Stimulated activated naive CD8-positive, alpha-beta T cell treated with anti-CD3 and anti-CD28 coated beads, Interleukin-15, Interleukin-2, amounts not matched to agents 100 U/mL and 50 U/mL, for 24 hours (primary cell): ENCODE data around the gene KNSTRN.

ENCODE experiments used
- ATAC-seq: fragments of 150-1000 bp; cut with Tn5 transposase; one replicate; pipeline ENCODE4 v1.10.0; 2021
- DNase-seq: peaks from one replicate; pipeline ENCODE4 v3.0.0; 2021

Gene KNSTRN

GRCh38 chr15:40397688-40398412 is 15.3 kb downstream of the KNSTRN start:
- DNase-seq, result no peak
- ATAC-seq, result no peak

DNA sequence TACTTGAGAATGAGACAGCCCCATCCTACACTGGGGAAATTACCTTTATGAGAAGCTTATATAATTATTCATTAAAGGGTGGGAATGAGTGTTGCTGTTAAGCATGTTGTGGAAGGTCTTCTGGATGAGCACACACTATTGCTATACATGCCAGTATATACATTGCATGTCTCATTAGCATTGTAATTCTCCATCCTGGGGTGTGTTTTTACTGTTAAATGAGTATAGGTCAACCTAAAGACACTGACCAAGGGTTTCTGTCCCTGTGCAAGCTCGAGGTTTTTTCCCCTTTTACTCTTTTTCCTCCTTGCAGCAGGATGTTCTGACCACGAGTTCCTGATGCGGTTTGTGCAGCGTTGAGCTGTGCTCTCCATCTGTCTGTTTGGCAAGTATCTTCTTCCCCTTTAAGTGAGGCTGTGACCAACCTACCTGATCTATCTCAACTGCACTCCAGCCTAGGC is 15.9 kb downstream of the KNSTRN start:
- peak; percentile 27 for DNase-seq
- ATAC-seq, result peak; percentile 94

DNA sequence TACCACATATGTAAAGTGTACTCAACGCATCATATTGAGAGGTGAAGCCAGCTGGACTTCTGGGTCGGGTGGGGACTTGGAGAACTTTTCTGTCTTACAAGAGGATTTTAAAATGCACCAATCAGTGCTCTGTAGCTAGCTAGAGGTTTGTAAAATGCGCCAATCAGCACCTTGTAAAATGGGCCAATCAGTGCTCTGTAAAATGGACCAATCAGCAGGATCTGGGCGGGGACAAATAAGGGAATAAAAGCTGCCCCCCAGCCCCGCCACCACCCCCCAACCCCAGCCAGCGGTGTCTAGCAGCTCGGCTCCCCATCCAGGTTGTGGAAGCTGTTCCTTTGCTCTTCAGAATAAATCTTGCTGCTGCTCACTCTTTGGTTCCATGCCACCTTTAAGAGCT is 16.8 kb downstream of the KNSTRN start:
- no peak for DNase-seq
- ATAC-seq, result no peak

- ATAC-seq (peak; percentile 99), DNase-seq (peak; percentile 94)
These were observed 23.2 kb downstream of the KNSTRN start, which contains the start of gene IVD for GRCh38 chr15:40405501-40406381. TSS of gene IVD (plus strand) at chr15:40405795. CDS start at chr15:40405828, 33 bp downstream.

DNA sequence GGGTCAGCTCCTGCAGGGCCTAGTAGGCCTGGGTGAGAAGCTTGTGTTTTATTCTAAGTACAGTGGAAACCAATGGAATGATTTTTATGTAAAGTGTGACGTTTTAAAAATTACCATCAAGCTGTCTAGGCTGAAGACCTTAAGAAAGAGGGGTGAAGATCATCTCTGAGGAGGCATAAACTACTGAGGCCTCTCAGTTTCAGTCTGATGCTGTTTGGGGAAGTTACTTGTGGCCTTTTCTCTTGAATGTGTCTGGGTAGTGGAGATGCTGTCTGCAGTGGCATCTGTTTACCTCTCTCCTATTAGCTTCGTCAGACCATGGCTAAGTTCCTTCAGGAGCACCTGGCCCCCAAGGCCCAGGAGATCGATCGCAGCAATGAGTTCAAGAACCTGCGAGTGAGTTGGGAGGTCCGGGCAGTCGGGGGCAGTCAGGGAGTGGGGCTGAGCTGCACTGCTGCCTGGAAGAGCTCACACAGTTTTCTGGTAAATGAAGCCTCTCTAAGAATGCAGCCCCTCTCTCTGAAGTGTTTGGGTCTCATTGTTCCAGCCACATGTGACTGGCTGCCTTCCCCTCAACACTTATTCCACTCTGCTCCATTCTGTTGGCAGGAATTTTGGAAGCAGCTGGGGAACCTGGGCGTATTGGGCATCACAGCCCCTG is 24.9 kb downstream of the KNSTRN start:
- ATAC-seq, result no peak
- DNase-seq, result no peak

DNA sequence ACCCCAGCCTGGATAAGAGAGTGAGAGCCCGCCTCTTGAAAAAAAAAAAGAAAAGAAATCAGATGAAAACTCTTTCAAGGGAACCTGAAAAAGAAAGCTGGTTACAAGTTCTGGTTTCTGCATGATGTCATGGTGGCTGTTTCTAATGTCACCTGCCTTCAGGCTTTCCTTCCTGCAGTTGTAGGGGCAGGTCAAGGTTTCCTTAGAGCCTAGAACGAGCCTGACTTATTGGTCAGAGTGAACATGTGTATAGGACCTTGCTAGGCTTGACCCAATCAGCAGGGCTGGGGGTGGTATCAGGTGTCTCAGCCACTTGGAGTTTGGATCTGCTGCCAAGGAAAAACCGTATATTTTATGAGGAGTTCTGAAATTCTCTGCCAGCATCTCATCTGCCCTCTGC is 26.8 kb downstream of the KNSTRN start:
- ATAC-seq (no peak), DNase-seq (no peak)

- DNase-seq (no peak), ATAC-seq (no peak)
These were observed 28.0 kb downstream of the KNSTRN start for GRCh38 chr15:40410476-40410875.

DNA sequence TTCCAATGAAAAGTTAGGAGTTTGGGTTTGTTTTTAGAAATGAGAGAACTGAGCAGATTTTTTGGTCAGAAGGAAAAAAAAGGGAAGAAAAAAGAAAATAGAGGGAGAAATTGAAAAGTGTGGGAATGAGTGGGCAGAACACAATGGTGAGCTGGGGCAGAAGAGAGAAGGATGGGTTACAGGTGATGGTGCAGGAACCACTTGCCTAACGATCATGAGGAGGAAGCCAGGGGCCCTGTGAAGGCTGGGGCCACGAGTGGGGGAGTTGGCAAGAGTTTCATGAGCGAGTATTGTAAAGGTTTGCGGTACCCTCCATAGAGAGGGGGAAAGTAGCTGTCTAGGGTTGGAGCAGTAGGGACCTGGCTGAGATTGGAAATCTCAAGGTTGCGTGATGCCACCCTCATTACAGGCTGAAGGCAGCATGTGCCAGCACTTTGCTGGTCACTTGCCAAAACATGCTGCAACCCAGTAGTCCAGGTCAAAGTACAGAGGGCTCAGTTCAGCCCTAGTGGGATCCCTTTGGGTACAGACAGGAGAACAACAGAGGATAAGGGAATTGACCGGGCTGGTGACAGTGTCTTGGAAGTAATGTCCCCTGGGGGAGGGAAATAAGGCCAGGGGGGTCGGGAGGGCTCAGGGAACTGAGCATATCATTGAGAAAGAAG is 29.7 kb downstream of the KNSTRN start:
- ATAC-seq (no peak), DNase-seq (no peak)

GRCh38 chr15:40413036-40413435 is 30.5 kb downstream of the KNSTRN start:
- ATAC-seq (no peak), DNase-seq (no peak)

- no peak for DNase-seq
- ATAC-seq, result no peak
These were observed 32.3 kb downstream of the KNSTRN start for GRCh38 chr15:40414816-40415215.

DNA sequence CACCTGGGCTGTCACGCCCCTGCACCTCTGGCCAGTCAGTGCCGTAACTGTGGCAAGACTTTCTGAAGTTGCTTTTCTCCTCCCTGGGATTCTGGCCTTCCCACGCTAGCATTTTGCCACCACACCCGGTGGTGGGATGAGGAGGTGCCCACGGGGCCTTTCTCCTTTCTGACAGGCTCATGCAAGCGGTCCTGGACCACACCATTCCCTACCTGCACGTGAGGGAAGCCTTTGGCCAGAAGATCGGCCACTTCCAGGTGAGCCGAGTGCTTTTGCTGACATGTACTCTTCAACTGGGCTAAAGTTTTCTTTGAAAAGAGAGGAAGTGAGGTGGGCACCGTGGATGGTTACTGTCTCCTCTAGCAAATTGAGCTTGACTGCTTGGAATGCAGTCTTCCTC is 32.7 kb downstream of the KNSTRN start:
- DNase-seq (no peak), ATAC-seq (no peak)

- DNase-seq (no peak), ATAC-seq (no peak)
These were observed 33.5 kb downstream of the KNSTRN start for GRCh38 chr15:40416056-40416455.

DNA sequence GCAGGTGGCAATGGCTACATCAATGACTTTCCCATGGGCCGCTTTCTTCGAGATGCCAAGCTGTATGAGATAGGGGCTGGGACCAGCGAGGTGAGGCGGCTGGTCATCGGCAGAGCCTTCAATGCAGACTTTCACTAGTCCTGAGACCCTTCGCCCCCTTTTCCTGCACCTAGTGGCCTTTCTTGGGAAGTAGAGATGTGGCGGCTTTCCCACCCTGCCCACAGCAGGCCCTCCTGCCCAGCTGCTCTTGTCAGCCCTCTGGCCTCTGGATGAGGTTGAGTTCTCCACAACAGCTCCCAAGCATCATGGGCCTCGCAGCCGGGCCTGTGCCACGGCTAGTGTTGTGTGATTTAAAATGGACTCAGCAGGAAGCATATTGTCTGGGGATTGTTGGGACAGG is 35.6 kb downstream of the KNSTRN start:
- DNase-seq (no peak), ATAC-seq (no peak)

DNA sequence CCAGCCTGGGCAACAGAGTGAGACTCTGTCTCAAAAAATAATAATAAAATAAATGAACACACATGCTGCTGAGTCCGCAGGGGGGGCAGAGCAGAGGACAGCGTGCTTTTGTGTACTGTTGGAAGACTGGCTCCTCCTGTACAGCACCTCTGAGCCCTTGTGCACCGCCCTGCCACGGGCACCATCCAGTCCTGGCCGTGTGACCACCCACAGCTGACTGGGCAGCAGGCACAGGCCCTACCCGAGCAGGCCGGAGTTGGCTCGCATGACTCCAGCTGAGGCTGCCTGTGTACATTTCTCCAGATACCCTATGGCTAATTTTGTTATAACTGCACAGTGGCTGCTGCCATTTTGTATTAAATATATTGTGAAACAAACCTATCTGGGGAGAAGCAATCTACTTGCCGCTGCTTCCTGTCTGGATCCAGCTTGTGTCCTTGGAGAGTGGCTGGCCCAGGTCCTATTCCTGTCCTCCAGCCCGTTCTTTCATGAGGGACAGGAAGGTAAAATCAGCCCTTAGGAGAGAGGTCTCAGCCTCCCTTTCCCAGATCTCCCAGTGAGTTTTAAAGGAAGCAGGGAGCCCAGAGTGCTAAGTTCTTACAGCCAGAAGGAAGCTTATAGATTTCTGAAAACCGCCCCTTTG is 37.7 kb downstream of the KNSTRN start:
- no peak for ATAC-seq
- no peak for DNase-seq

GRCh38 chr15:40420793-40421192 is 38.3 kb downstream of the KNSTRN start:
- DNase-seq (no peak), ATAC-seq (no peak)

DNA sequence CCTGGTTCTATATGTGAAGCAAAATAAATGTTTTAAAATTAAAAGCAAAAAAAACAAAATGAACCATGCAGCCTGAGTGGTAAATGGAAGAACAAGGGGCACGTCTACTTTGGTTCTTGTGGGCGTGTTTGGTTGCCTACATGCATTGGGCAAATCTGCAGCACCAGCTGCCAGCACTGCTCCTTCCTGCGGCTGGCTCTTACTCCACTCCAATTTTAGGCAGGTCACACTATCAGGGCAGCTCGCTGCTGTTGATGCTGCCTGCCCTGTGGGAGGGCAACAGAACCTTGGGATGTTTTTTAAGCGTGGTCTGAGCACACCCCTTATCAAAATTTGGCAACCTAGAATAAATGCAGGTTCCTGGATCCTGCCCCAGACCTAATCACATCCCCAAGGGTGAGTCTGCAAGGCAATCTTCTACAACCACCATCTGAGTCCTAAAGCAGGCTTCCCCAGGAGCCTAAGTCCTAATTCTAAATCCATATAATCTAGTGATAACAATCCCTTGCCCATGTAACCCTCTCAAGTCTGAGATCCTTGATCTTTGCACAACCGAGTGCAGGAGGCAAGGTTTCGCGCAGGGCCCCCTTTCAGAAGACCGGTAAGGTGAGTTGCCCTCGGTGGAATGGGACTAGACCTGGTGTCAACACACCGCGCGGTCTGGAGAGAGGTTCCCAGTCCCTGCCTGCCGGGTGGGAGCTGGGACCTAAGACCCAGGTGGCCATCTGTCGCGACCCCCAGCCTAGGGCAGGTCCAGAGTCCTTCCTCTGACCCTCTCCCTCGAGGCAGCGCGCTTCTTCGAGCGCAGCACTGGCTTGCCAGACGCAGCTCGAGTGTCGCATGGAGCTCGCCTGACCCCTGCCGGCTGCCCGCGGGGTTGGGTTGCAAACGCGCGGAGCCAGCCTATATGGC is 39.0 kb downstream of the KNSTRN start:
- ATAC-seq (peak; percentile 95), DNase-seq (peak; percentile 89)

DNA sequence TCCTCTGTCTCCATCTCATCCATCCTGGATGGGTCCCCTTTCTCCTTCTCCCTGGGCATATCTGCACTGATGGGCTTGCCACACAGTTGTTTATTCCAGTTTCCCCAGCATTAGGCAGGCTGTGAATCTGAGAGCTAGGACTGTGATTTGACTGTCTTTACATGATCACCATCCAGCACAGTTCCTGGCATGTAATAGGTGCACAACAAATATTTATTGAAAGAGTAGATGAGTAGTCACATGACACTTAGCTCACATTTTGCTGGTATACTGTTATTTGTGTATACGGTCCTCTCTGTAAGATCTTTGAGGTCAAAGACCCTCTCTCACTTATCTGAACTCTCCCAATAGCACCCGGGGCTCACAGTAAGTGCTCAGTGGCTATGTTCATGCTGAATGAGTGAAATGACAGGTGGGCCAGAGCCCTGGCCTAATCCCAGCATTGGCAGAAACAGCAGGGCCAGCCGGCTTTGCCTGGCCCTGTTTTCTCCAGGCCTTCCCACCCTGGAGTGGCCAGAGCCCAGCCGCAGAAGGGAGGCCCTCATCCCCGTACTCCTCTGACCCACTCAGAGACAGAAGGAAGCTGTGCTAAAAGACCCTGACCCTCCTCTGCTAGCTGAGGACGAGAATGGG is 42.1 kb downstream of the KNSTRN start:
- ATAC-seq, result no peak

GRCh38 chr15:40425681-40426080 is 43.2 kb downstream of the KNSTRN start:
- ATAC-seq, result no peak
- DNase-seq, result no peak

More for the DNA sequence above, 42.1 kb downstream of the KNSTRN start:
- no peak for DNase-seq

DNA sequence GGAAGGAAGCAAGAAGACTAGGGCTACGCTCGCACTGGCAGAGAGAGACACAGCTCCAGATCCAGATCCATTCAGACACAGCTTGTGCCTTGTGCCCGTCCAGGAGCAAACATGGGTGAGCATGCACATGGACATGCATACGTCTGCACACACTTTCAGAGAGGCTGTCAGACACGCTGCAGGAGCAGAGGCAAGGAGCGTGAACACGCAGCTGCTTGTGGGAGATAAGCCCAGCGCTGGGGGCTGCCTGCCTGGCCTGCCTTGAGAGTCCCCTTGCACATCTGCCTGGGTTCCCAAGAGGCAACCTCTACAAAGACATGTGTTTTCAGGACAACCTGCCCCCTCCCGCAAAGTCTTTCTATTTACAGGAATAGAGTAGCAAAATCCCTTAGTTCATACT is 44.7 kb downstream of the KNSTRN start:
- DNase-seq (no peak), ATAC-seq (no peak)

GRCh38 chr15:40428185-40428584 is 45.7 kb downstream of the KNSTRN start:
- no peak for ATAC-seq

More at GRCh38 chr15:40428185-40428584, 45.7 kb downstream of the KNSTRN start:
- DNase-seq, result no peak
